OCI-LY1 (cell line): Measurements from ENCODE around the gene MAGEB6.

Experiments used
- CTCF ChIP-seq: fragments of 200-600 bp; sonication (generic), shearing (Covaris generic); IDR thresholded peaks from 2 replicates; pipeline ENCODE4 v1.5.1; 2017; ENCODE audit warnings: mild to moderate bottlenecking, antibody characterized with exemption, low read length, moderate library complexity, mixed read lengths
- EZH2 ChIP-seq: fragments of 200-600 bp; sonication (generic), shearing (Covaris generic); IDR thresholded peaks from 2 replicates; pipeline ENCODE4 v1.8.0; 2017; ENCODE audit warnings: borderline replicate concordance, mixed run types, mild to moderate bottlenecking, antibody characterized with exemption, low read length, moderate library complexity, mixed read lengths

GRCh38 chrX:26203561-26203960 is 11.3 kb downstream of the MAGEB6 start:
- TF ChIP-seq CTCF (no peak), EZH2 (no peak)
